GM12872 (cell line): Measurements from ENCODE around the gene RAB11FIP4.

Experiments used
- CTCF ChIP-seq: IDR thresholded peaks from 3 replicates; pipeline ENCODE4 v1.5.1; 2011; ENCODE audit warnings: low read depth, mild to moderate bottlenecking, low read length, moderate library complexity; ENCODE audit not compliant: insufficient read depth

RAB11FIP4 gene

GRCh38 chr17:31564883-31565301 lies 173.4 kb downstream of the RAB11FIP4 start:
- no peak for TF ChIP-seq CTCF

- TF ChIP-seq CTCF, result no peak
Measured at GRCh38 chr17:31565652-31566051, 174.2 kb downstream of the RAB11FIP4 start.

GRCh38 chr17:31566247-31566991 lies 174.9 kb downstream of the RAB11FIP4 start:
- TF ChIP-seq CTCF, result no peak

- no peak for TF ChIP-seq CTCF
Measured at GRCh38 chr17:31566992-31567373, 175.5 kb downstream of the RAB11FIP4 start.

- no peak for TF ChIP-seq CTCF
Measured at GRCh38 chr17:31568121-31568520, 176.6 kb downstream of the RAB11FIP4 start.

- TF ChIP-seq CTCF, result no peak
Measured at GRCh38 chr17:31568539-31568938, 177.1 kb downstream of the RAB11FIP4 start.

- TF ChIP-seq CTCF, result no peak
Measured at GRCh38 chr17:31570231-31570630, 178.8 kb downstream of the RAB11FIP4 start.
